Muscle layer of colon (tissue), 2 donors: Measurements from ENCODE around the gene ATP4B.

ENCODE experiments used
- H3K27ac ChIP-seq: one replicate; pipeline ENCODE4 v1.7.0; 2013; ENCODE audit warnings: low read depth, mild to moderate bottlenecking, low read length, moderate library complexity
- H3K27me3 ChIP-seq, 2 donors: one replicate each; pipeline ENCODE4 v1.7.0; 2013; ENCODE audit warnings: low read length in 2 of 2, mild to moderate bottlenecking in 2 of 2; ENCODE audit not compliant: insufficient read depth in 2 of 2, control insufficient read depth in 1 of 2
- H3K36me3 ChIP-seq: one replicate; pipeline ENCODE4 v1.7.0; 2013; ENCODE audit warnings: mild to moderate bottlenecking, low read length; ENCODE audit not compliant: insufficient read depth
- H3K4me1 ChIP-seq: one replicate; pipeline ENCODE4 v1.7.0; 2013; ENCODE audit warnings: mild to moderate bottlenecking, low read length; ENCODE audit not compliant: insufficient read depth
- H3K4me3 ChIP-seq, 2 donors: one replicate each; pipeline ENCODE4 v1.7.0; 2013; ENCODE audit warnings: low read length in 2 of 2, low read depth in 1 of 2, mild to moderate bottlenecking in 1 of 2, moderate library complexity in 1 of 2
- H3K9ac ChIP-seq: one replicate; pipeline ENCODE4 v1.7.0; 2013; ENCODE audit warnings: low read length
- H3K9me3 ChIP-seq: one replicate; pipeline ENCODE4 v1.7.0; 2013; ENCODE audit warnings: mild to moderate bottlenecking, low read length
- donor health status: abdominal sarcoma.
- donor health status: Adenocarcinoma of cecum.

ATP4B gene

DNA sequence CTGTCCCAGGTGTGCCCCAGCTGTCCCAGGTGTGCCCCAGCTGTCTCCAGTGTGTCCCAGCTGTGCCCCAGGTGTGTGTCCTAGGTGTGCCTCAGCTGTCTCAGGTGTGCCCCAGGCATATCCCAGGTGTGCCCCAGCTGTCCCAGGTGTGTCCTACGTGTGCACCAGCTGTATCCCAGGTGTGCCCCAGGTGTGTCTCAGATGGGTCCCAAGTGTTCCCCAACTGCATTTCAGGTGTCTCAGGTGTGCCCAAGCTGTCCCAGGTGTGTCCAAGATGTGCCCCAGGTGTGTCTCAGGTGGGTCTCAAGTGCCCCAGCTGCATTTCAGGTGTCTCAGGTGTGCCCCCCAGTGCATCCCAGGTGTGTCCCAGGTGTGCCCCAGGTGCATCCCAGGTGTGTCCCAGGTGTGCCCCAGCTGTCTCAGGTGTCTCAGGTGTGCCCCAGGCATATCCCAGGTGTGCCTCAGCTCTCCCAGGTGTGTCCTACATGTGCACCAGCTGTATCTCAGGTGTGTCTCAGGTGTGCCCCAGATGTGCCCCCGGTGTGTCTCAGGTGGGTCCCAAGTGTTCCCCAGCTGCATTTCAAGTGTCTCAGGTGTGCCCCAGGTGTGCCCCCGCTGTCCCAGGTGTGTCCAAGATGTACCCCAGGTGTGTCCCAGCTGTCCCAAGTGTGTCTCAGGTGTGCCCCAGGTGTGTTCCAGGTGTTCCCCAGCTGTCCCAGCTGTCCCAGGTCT, 7.8 kb upstream of the ATP4B start:
- Histone ChIP-seq H3K4me3 (no peak overlapping the region), H3K36me3 (no peaks in the 10 kb centered on the region), H3K9me3 (no peaks in the 10 kb centered on the region), H3K4me1 (no peaks in the 10 kb centered on the region), H3K27me3 (peaks cover 0 to 8% of the 10 kb centered on the region in 2 donors), H3K27ac (no peak overlapping the region), H3K9ac (no peak overlapping the region)

DNA sequence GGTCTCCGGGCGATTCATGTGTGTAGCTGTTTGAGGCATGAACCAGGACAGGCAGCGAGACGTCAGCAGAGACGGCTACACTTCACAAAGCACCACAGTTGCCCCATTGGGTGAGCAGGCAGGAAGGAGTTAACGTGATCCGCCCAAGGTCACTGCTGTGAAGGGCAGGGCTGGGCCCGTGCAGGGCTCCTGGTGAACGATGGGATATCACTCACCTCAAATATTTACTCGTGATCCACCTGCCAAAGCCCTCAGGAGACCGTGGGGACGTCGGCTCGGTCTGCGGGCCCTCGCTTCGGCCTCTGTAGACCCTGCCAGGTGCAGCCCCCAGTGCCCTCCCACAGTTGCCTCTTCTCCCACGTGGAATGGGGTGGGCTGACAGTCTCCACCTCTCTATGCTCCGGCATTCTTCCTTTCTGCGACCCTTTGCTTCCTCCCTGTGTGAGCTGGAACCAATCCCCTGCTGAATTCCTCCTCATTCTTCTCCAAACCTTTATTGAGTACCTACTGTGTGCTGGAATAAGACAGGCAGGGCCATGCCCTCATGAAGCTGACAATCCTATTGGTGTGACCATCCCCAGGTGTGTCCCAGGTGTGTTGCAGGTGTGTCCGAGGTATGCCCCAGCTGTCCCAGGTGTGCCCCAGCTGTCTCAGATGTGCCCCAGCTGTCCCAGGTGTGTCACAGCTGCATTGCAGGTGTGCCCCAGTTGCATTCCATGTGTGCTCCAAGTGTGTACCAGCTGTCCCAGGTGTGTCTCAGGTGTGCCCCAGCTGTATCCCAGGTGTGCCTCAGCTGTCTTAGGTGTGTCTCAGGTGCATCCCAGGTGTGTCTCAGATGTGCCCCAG, 7.0 kb upstream of the ATP4B start:
- Histone ChIP-seq H3K4me3 (no peak overlapping the region), H3K9ac (no peak overlapping the region), H3K27me3 (peaks cover 0 to 8% of the 10 kb centered on the region in 2 donors), H3K36me3 (no peaks in the 10 kb centered on the region), H3K4me1 (no peaks in the 10 kb centered on the region), H3K9me3 (no peaks in the 10 kb centered on the region), H3K27ac (no peak overlapping the region)

DNA sequence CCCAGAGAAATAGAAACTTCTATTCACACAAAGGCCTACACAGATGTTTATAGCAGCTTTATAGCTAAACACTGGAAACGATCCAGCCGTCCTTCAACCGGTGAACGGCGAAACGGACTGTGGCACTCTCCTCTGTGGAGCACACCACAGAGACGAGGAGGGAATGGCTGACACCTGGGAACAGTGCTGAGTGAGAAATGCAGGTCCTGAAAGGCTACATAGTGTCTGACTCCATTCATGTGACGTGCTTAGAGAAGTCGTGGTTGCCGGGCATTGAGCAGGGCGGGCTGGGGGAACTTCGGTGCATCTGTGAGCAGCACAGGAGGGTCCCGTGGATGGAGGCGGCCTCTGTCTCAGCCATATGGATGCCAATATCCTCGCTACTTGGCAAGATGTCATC, 5.9 kb upstream of the ATP4B start:
- H3K27me3 ChIP-seq: peaks cover 0 to 8% of the 10 kb centered on the region in 2 donors
- H3K27ac ChIP-seq: no peak overlapping the region
- no peaks in the 10 kb centered on the region for H3K36me3 ChIP-seq
- H3K9me3 ChIP-seq: no peaks in the 10 kb centered on the region
- H3K4me1 ChIP-seq: no peaks in the 10 kb centered on the region
- H3K9ac ChIP-seq: no peak overlapping the region
- no peak overlapping the region for H3K4me3 ChIP-seq

DNA sequence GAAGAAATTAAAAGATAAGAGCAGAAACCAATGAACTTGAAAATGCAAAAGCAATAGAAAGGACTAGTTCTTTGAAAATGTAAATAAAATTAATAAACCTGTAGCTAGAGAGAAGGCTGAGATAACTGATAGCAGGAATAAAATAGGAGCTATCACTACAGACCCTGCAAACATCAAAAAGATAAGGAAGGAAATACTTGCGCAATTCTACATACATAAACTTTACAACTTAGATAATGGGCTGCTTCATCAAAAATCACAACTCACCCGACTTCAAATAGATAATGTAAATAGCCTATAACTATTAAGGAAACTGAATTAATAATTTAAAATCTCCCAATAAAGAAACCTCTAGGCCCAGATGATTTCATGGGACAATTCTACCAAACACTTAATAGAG, 3.5 kb upstream of the ATP4B start:
- no peaks in the 10 kb centered on the region for H3K9me3 ChIP-seq
- H3K27me3 ChIP-seq: peaks cover 0 to 8% of the 10 kb centered on the region in 2 donors
- no peaks in the 10 kb centered on the region for H3K4me1 ChIP-seq
- H3K27ac ChIP-seq: no peak overlapping the region
- H3K4me3 ChIP-seq: no peak overlapping the region
- no peaks in the 10 kb centered on the region for H3K36me3 ChIP-seq
- H3K9ac ChIP-seq: no peak overlapping the region

DNA sequence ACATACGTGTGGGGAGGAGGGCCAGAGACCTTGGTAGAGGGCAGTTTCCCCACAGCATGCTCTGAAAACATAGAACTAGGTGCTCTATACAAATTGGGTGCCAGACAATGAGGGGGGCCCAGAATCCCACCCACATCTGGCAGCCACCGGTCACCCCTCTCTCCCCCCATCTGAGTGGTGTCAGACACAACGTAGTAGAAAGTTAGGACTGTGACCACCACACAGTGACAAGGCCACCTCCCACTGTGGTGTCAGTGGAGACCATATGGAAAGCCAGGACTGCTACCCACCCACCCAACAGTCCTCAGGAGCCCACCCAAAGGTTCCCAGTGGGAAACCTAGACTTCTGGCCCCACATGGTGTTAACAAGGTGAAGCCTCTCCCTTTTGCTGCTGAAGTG, 2.1 kb upstream of the ATP4B start:
- no peak overlapping the region for H3K4me3 ChIP-seq
- H3K36me3 ChIP-seq: no peaks in the 10 kb centered on the region
- no peak overlapping the region for H3K27ac ChIP-seq
- no peaks in the 10 kb centered on the region for H3K9me3 ChIP-seq
- no peaks in the 10 kb centered on the region for H3K4me1 ChIP-seq
- H3K9ac ChIP-seq: no peak overlapping the region
- no peaks in the 10 kb centered on the region for H3K27me3 ChIP-seq

GRCh38 chr13:113659337-113659736, 1.3 kb upstream of the ATP4B start:
- Histone ChIP-seq H3K27me3 (no peaks in the 10 kb centered on the region), H3K4me1 (no peaks in the 10 kb centered on the region), H3K4me3 (no peak overlapping the region), H3K36me3 (no peaks in the 10 kb centered on the region), H3K27ac (no peak overlapping the region), H3K9ac (no peak overlapping the region), H3K9me3 (no peaks in the 10 kb centered on the region)

DNA sequence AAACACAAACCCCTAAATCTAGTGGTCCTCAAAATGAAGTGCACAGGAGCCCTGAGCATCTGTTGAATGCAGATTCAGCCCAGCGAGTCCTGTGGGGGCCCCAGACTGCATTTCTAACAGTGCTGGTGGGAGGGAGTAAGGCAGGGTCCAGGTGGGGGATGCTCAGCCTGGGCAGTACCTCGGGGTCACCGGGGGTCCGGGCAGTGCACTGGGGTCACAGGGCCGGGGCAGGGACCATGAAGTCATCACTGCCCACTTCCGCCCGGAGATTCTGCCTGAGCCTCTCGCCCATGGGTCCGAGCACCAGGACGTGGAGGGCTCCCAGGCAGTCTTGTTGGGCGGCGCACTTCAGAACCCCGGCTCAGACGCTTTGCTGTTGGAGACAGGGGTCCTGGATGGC, 838 bp upstream of the ATP4B start:
- H3K27ac ChIP-seq: no peak overlapping the region
- no peaks in the 10 kb centered on the region for H3K36me3 ChIP-seq
- H3K27me3 ChIP-seq: no peaks in the 10 kb centered on the region
- no peak overlapping the region for H3K4me3 ChIP-seq
- no peak overlapping the region for H3K9ac ChIP-seq
- H3K4me1 ChIP-seq: no peaks in the 10 kb centered on the region
- no peaks in the 10 kb centered on the region for H3K9me3 ChIP-seq

- H3K4me1 ChIP-seq: no peaks in the 10 kb centered on the region
- no peak overlapping the region for H3K9ac ChIP-seq
- H3K9me3 ChIP-seq: no peaks in the 10 kb centered on the region
- H3K27ac ChIP-seq: no peak overlapping the region
- H3K27me3 ChIP-seq: no peaks in the 10 kb centered on the region
- no peak overlapping the region for H3K4me3 ChIP-seq
- H3K36me3 ChIP-seq: no peaks in the 10 kb centered on the region
Measured at GRCh38 chr13:113656831-113657671, 947 bp downstream of the ATP4B start.

DNA sequence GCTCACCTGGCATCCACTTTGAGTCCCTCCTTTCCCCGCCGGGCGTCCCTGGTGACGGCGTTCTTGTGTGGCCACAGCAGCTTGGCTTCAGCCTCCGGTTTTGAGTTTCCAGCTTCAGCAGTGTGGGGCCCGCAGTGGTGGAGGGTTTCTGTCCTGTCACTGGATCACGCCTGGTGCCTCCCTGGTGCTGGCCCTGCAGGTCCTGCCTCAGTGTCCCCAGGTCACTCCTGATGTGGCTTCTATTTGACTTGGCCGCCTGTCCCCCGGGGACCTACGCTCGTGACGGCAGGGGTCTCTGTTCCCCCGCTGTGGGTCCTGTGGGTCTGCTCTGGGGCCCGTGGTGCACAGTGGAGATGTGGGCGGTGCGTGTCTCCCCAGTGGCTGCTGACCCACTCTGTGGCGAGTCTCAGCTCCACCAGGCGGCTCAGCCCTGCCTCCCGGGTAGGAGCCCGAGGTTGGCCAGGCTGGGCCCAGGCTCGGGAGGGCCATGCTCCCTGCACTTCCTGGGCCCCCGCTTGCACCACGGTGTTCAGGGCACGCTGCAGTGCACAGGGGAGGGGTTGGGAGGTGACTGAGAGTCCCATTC, 1.9 kb downstream of the ATP4B start:
- Histone ChIP-seq H3K36me3 (no peaks in the 10 kb centered on the region), H3K9me3 (no peaks in the 10 kb centered on the region), H3K9ac (no peak overlapping the region), H3K4me1 (no peaks in the 10 kb centered on the region), H3K27me3 (no peaks in the 10 kb centered on the region), H3K27ac (no peak overlapping the region), H3K4me3 (no peak overlapping the region)

- no peak overlapping the region for H3K27ac ChIP-seq
- no peaks in the 10 kb centered on the region for H3K27me3 ChIP-seq
- H3K4me3 ChIP-seq: no peak overlapping the region
- H3K36me3 ChIP-seq: no peaks in the 10 kb centered on the region
- H3K4me1 ChIP-seq: no peaks in the 10 kb centered on the region
- H3K9me3 ChIP-seq: no peaks in the 10 kb centered on the region
- H3K9ac ChIP-seq: no peak overlapping the region
Measured at GRCh38 chr13:113655346-113656002, 2.5 kb downstream of the ATP4B start.
